ENCODE measurements around the gene MAP1B. TPM values are rescaled to one million over a fixed set of nuclear protein-coding genes. Genes with fewer than 3 reads are reported as not detected.
"Not testable (repeated sequence)": the region's sequence is repeated elsewhere in the genome, so short reads cannot be mapped to it uniquely, and the experiment has no call there.

The MAP1B gene
- total RNA-seq, 1 experiment from 2014 or later, result 43.8 TPM

- Mint-ChIP-seq H3K4me3 (ENCODE audit: unreplicated experiment) (no peak overlapping the region), H3K9me3 (ENCODE audit: unreplicated experiment) (no peaks in the 10 kb centered on the region), H3K27me3 (ENCODE audit: insufficient read depth, unreplicated experiment) (no peaks in the 10 kb centered on the region), H3K36me3 (ENCODE audit: insufficient read depth, unreplicated experiment) (no peaks in the 10 kb centered on the region), H3K27ac (ENCODE audit: low read depth, unreplicated experiment) (no peak overlapping the region), H3K4me1 (ENCODE audit: insufficient read depth, unreplicated experiment) (peaks cover 12% of the 10 kb centered on the region)
- ChIA-PET CTCF (no interaction called here), POLR2A (interaction anchor here (0.6 to 0.7 kb wide), 2 partner anchors 97 to 848 kb away, joined by 3 read pairs; no protein-coding TSS in a partner anchor)
- BruUV-seq (replicated peaks), result no TSS peak
- intact Hi-C loops (cut with micrococcal nuclease), result no loop called here
- no peak for DNase-seq (ENCODE audit: unreplicated experiment)
- no peak for TF ChIP-seq CTCF (IDR thresholded peaks at IDR 0.05; ENCODE audit: unreplicated experiment)
Measured at GRCh38 chr5:72170101-72170500, 62.8 kb downstream of the MAP1B start.

DNA sequence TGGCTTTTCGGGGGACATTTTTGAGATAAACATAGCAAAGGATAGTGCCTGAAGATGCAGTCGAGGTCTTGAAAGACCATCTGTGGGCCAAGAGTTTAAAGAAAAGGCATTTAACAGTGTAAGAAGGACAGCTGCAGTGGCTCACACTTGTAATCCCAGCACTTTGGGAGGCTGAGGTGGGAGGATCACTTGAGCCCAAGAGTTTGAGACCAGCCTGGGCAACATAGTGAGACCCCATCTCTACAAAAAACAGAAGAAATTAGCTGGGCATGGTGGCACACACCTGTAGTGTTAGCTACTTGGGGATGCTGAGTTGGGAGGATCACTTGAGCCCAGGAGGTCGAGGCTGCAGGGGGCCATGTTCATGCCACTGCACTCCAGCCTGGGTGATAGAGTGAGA lies 63.9 kb downstream of the MAP1B start:
- H3K36me3 Mint-ChIP-seq (ENCODE audit: insufficient read depth, unreplicated experiment); H3K9me3 Mint-ChIP-seq (ENCODE audit: unreplicated experiment); BruUV-seq (replicated peaks); CTCF ChIA-PET; H3K4me3 Mint-ChIP-seq (ENCODE audit: unreplicated experiment); intact Hi-C loops (cut with micrococcal nuclease); DNase-seq (ENCODE audit: unreplicated experiment); H3K27me3 Mint-ChIP-seq (ENCODE audit: insufficient read depth, unreplicated experiment); H3K27ac Mint-ChIP-seq (ENCODE audit: low read depth, unreplicated experiment): not testable (repeated sequence)
- POLR2A ChIA-PET, result interaction anchor here (0.5 kb wide), 1 partner anchor 158 kb away, joined by 3 read pairs; no protein-coding TSS in a partner anchor
- H3K4me1 Mint-ChIP-seq (ENCODE audit: insufficient read depth, unreplicated experiment), result peaks cover 10% of the 10 kb centered on the region

DNA sequence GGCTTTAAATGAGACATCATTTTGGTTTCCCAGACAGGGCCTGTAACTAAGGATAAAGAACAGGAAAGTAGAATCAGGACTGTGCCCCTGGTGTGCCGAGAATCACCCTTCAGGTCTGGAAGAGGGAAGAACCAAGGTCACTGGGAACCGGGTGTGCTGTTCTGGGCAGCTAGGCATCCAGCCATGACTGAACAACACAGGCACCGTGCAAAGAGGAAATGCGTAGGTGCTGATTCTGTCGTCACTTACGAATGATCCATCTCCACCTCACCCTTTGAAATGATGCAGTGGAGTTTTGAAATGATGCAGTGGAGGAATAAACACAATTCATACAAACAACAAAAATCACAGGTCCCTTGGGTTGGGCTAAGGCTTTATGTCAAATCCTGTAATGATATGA lies 64.4 kb downstream of the MAP1B start:
- Mint-ChIP-seq H3K27ac (ENCODE audit: low read depth, unreplicated experiment) (no peak overlapping the region), H3K4me3 (ENCODE audit: unreplicated experiment) (no peak overlapping the region), H3K4me1 (ENCODE audit: insufficient read depth, unreplicated experiment) (peaks cover 5% of the 10 kb centered on the region), H3K9me3 (ENCODE audit: unreplicated experiment) (no peaks in the 10 kb centered on the region), H3K27me3 (ENCODE audit: insufficient read depth, unreplicated experiment) (no peaks in the 10 kb centered on the region), H3K36me3 (ENCODE audit: insufficient read depth, unreplicated experiment) (no peaks in the 10 kb centered on the region)
- no peak for TF ChIP-seq CTCF (IDR thresholded peaks at IDR 0.05; ENCODE audit: unreplicated experiment)
- ChIA-PET POLR2A (interaction anchor here (0.5 to 0.7 kb wide), 2 partner anchors 26 to 159 kb away, joined by 3 read pairs; no protein-coding TSS in a partner anchor), CTCF (interaction anchor here (0.6 kb wide), 1 partner anchor 413 kb away, joined by 3 read pairs; no protein-coding TSS in a partner anchor)
- no TSS peak for BruUV-seq (replicated peaks)
- no peak for DNase-seq (ENCODE audit: unreplicated experiment)
- intact Hi-C loops (cut with micrococcal nuclease), result no loop called here

GRCh38 chr5:72172786-72173185 lies 65.5 kb downstream of the MAP1B start:
- no peak for DNase-seq (ENCODE audit: unreplicated experiment)
- H3K27ac Mint-ChIP-seq (ENCODE audit: low read depth, unreplicated experiment), result no peak overlapping the region
- TF ChIP-seq CTCF (IDR thresholded peaks at IDR 0.05; ENCODE audit: unreplicated experiment), result no peak
- H3K9me3 Mint-ChIP-seq (ENCODE audit: unreplicated experiment), result no peaks in the 10 kb centered on the region
- no peaks in the 10 kb centered on the region for H3K27me3 Mint-ChIP-seq (ENCODE audit: insufficient read depth, unreplicated experiment)
- no peaks in the 10 kb centered on the region for H3K4me1 Mint-ChIP-seq (ENCODE audit: insufficient read depth, unreplicated experiment)
- POLR2A ChIA-PET, result interaction anchor here (0.8 kb wide), 1 partner anchor 44 kb away, joined by 3 read pairs; no protein-coding TSS in a partner anchor
- intact Hi-C loops (cut with micrococcal nuclease), result no loop called here
- no peak overlapping the region for H3K4me3 Mint-ChIP-seq (ENCODE audit: unreplicated experiment)
- CTCF ChIA-PET, result interaction anchor here (0.6 to 1.0 kb wide), 2 partner anchors 54 to 109 kb away, joined by 3 read pairs; no protein-coding TSS in a partner anchor
- BruUV-seq (replicated peaks), result no TSS peak
- no peaks in the 10 kb centered on the region for H3K36me3 Mint-ChIP-seq (ENCODE audit: insufficient read depth, unreplicated experiment)

DNA sequence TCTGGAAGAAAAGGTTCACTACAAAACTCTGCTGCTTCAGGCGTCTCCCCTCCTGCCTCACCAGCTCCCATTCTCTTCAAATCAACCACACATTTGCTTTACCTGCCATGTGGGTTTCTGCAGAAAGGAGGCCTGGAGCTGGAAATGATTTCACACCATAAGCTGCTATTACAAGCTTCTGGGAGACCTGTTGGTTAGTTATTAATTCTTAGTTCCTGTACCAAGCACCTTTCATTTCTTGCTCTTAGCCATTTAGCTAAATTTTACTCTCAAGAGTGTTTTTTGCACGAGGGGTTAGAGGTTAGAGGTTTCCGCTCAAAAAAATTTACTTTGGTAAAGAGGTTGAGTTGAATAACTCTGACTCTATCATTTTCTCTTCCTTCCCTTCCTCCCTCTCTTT lies 70.3 kb downstream of the MAP1B start:
- Mint-ChIP-seq H3K27ac (ENCODE audit: low read depth, unreplicated experiment) (no peak overlapping the region), H3K9me3 (ENCODE audit: unreplicated experiment) (no peaks in the 10 kb centered on the region), H3K4me3 (ENCODE audit: unreplicated experiment) (no peak overlapping the region), H3K36me3 (ENCODE audit: insufficient read depth, unreplicated experiment) (no peaks in the 10 kb centered on the region), H3K27me3 (ENCODE audit: insufficient read depth, unreplicated experiment) (no peaks in the 10 kb centered on the region), H3K4me1 (ENCODE audit: insufficient read depth, unreplicated experiment) (peaks cover 19% of the 10 kb centered on the region)
- BruUV-seq (replicated peaks), result no TSS peak
- intact Hi-C loops (cut with micrococcal nuclease), result no loop called here
- DNase-seq (ENCODE audit: unreplicated experiment), result no peak
- no peak for TF ChIP-seq CTCF (IDR thresholded peaks at IDR 0.05; ENCODE audit: unreplicated experiment)
- ChIA-PET CTCF (no interaction called here), POLR2A (interaction anchor here (0.6 to 0.7 kb wide), 3 partner anchors 10 to 12 kb away, joined by 3 to 4 read pairs (median 3); no protein-coding TSS in a partner anchor)

Measured in MCF 10A (cell line).